Activated CD4-positive, CD25-positive, alpha-beta regulatory T cell treated with anti-CD3 and anti-CD28 coated beads, Interleukin-2, amount 50 U/mL, for 72 hours (primary cell): ENCODE results near the gene SMARCAL1.

Source experiments
- DNase-seq: peaks from one replicate; pipeline ENCODE4 v3.0.0; 2021

SMARCAL1 gene

GRCh38 chr2:216392945-216393840, 19.1 kb upstream of the SMARCAL1 start:
- no peak for DNase-seq

GRCh38 chr2:216394881-216395280, 17.4 kb upstream of the SMARCAL1 start:
- DNase-seq, result no peak

- DNase-seq, result no peak
Measured at GRCh38 chr2:216399621-216400020, 12.7 kb upstream of the SMARCAL1 start.

GRCh38 chr2:216402751-216403150, 9.5 kb upstream of the SMARCAL1 start:
- DNase-seq, result no peak

GRCh38 chr2:216404010-216404618, 8.2 kb upstream of the SMARCAL1 start:
- peak; percentile 44 for DNase-seq

GRCh38 chr2:216405588-216405987, 6.7 kb upstream of the SMARCAL1 start:
- DNase-seq, result no peak

- DNase-seq, result no peak
Measured at GRCh38 chr2:216406826-216407225, 5.5 kb upstream of the SMARCAL1 start.

- no peak for DNase-seq
Measured at GRCh38 chr2:216408426-216409290, 3.6 kb upstream of the SMARCAL1 start.

- no peak for DNase-seq
Measured at GRCh38 chr2:216410550-216410949, 1.7 kb upstream of the SMARCAL1 start.

- DNase-seq, result no peak
Measured at GRCh38 chr2:216413882-216414281, 1.6 kb downstream of the SMARCAL1 start.

GRCh38 chr2:216414772-216415319, 2.6 kb downstream of the SMARCAL1 start:
- no peak for DNase-seq

- DNase-seq, result no peak
Measured at GRCh38 chr2:216415541-216415940, 3.3 kb downstream of the SMARCAL1 start.

- DNase-seq, result no peak
Measured at GRCh38 chr2:216416571-216417307, 4.5 kb downstream of the SMARCAL1 start.

- no peak for DNase-seq
Measured at GRCh38 chr2:216418981-216419380, 6.7 kb downstream of the SMARCAL1 start.

GRCh38 chr2:216420367-216421101, 8.2 kb downstream of the SMARCAL1 start:
- DNase-seq, result no peak

GRCh38 chr2:216423071-216423470, 10.8 kb downstream of the SMARCAL1 start:
- DNase-seq, result no peak

GRCh38 chr2:216424274-216424673, 12.0 kb downstream of the SMARCAL1 start:
- no peak for DNase-seq

GRCh38 chr2:216425008-216425787, 12.9 kb downstream of the SMARCAL1 start:
- no peak for DNase-seq

GRCh38 chr2:216426166-216426777, 14.0 kb downstream of the SMARCAL1 start:
- no peak for DNase-seq

GRCh38 chr2:216426938-216427337, 14.7 kb downstream of the SMARCAL1 start:
- no peak for DNase-seq
